Tibial artery (tissue), 4 donors: Measurements from ENCODE around the gene WAC.

Experiments used
- DNase-seq, 2 donors: peaks; one replicate each; pipeline ENCODE4 v3.0.0-alpha.2; 2019
- H3K27ac ChIP-seq, 2 donors: fragments of 200-600 bp; sonication (generic) in 1 of 2; 1 replicate in 1 of 2; 2 replicates in 1 of 2; pipeline ENCODE4 v1.5.1; 2018 to 2019; ENCODE audit warnings: mild to moderate bottlenecking in 1 of 2
- H3K27me3 ChIP-seq, 2 donors: fragments of 200-600 bp; sonication (generic) in 1 of 2; one replicate each; pipeline versions ENCODE4 v1.5.1 to v1.6.0; 2016 to 2019
- H3K36me3 ChIP-seq, 3 donors: fragments of 200-600 bp; sonication (generic) in 2 of 3; one replicate each; pipeline ENCODE4 v1.5.1; 2016 to 2019; ENCODE audit warnings: mild to moderate bottlenecking in 2 of 3
- H3K4me1 ChIP-seq, 4 donors: fragments of 200-600 bp; sonication (generic) in 2 of 4; 1 replicate in 3 of 4; 2 replicates in 1 of 4; pipeline ENCODE4 v1.5.1; 2016 to 2019
- H3K4me3 ChIP-seq, 2 donors: fragments of 200-600 bp; sonication (generic) in 1 of 2; 1 replicate in 1 of 2; 2 replicates in 1 of 2; pipeline ENCODE4 v1.5.1; 2018 to 2019; ENCODE audit warnings: mild to moderate bottlenecking in 2 of 2
- H3K9me3 ChIP-seq, 3 donors: fragments of 200-600 bp; sonication (generic) in 1 of 3; one replicate each; pipeline ENCODE4 v1.5.1; 2016 to 2019
- CTCF ChIP-seq, 2 experiments: fragments of 200-600 bp in 1 of 2; fragments of 450-650 bp in 1 of 2; IDR thresholded peaks; one replicate each; pipeline ENCODE4 v1.5.1; 2017 to 2019; ENCODE audit warnings: antibody characterized with exemption in 2 of 2, mild to moderate bottlenecking in 1 of 2, moderate library complexity in 1 of 2
- intact Hi-C: fragments of 100-400 bp; cut with DNase I; formaldehyde crosslinking; loops from one replicate; pipeline ENCODE4 v1.15.0; 2023; ENCODE audit warnings: low total_unique reads

The WAC gene

GRCh38 chr10:28669227-28670173 is 136.6 kb downstream of the WAC start:
- no peak for DNase-seq
- no peak overlapping the region for H3K27ac ChIP-seq
- peaks cover 0 to 18% (median 9%) of the 10 kb centered on the region in 4 donors for H3K4me1 ChIP-seq
- no peaks in the 10 kb centered on the region for H3K36me3 ChIP-seq
- peak overlapping the region; percentile 50 to 53 for H3K4me3 ChIP-seq
- TF ChIP-seq CTCF (IDR thresholded peaks at IDR 0.05) = no peak
- intact Hi-C loops = loop anchor here (10.0 kb wide), 1 partner anchor 205 kb away; no protein-coding TSS in a partner anchor
- H3K9me3 ChIP-seq = no peaks in the 10 kb centered on the region
- peaks cover 3 to 14% of the 10 kb centered on the region in 2 donors for H3K27me3 ChIP-seq
